HepG2 (cell line): Measurements from ENCODE around the gene ZCCHC3.

Source experiments
- CTCF ChIP-seq: sonication (generic); formaldehyde crosslinking; IDR thresholded peaks from 2 replicates; pipeline ENCODE4 v1.5.0; 2020; ENCODE audit warnings: mild to moderate bottlenecking, missing genetic modification reagents, moderate library complexity
- HDAC2 ChIP-seq: sonication (generic); formaldehyde crosslinking; IDR thresholded peaks from 2 replicates; pipeline ENCODE4 v1.4.0; 2020; ENCODE audit warnings: missing genetic modification reagents
- MIXL1 ChIP-seq: IDR thresholded peaks from 2 replicates; pipeline ENCODE4 v1.6.1; 2016
- PRDM15 ChIP-seq: sonication (generic); formaldehyde crosslinking; IDR thresholded peaks from 2 replicates; pipeline ENCODE4 v1.4.0; 2020; ENCODE audit warnings: missing genetic modification reagents
- RBAK ChIP-seq: sonication (generic); formaldehyde crosslinking; IDR thresholded peaks from 2 replicates; pipeline ENCODE4 v1.5.1; 2020; ENCODE audit warnings: mild to moderate bottlenecking, missing genetic modification reagents
- SRSF1 ChIP-seq: fragments of 200-400 bp; formaldehyde crosslinking; optimal IDR thresholded peaks from 2 replicates; pipeline ENCODE3; 2017; ENCODE audit warnings: mild to moderate bottlenecking, low read depth, low read length, moderate library complexity
- TAF15 ChIP-seq: fragments of 200-400 bp; formaldehyde crosslinking; IDR thresholded peaks from one replicate; pipeline ENCODE4 v1.6.1; 2018; ENCODE audit warnings: mild to moderate bottlenecking, low read depth, low read length; ENCODE audit not compliant: poor library complexity, severe bottlenecking
- TBL1XR1 ChIP-seq: fragments of 150-350 bp; IDR thresholded peaks from 2 replicates; pipeline ENCODE4 v1.6.1; 2014; ENCODE audit warnings: borderline replicate concordance, low read length; ENCODE audit not compliant: partially characterized antibody
- ZNF775 ChIP-seq: sonication (generic); formaldehyde crosslinking; IDR thresholded peaks from 2 replicates; pipeline ENCODE4 v1.4.0; 2020; ENCODE audit warnings: missing genetic modification reagents, mild to moderate bottlenecking, moderate library complexity, borderline replicate concordance

GRCh38 chr20:258963-259362, 38.4 kb upstream of the ZCCHC3 start:
- TF ChIP-seq ZNF775 (CRISPR knock-in tag) (no peak), CTCF (CRISPR knock-in tag) (peak; percentile 71), SRSF1 (no peak), PRDM15 (no peak), TAF15 (no peak), HDAC2 (CRISPR knock-in tag) (no peak), TBL1XR1 (no peak), MIXL1 (no peak), RBAK (CRISPR knock-in tag) (no peak)
